ENCODE data around the gene OGFRL1.
"Not testable (repeated sequence)": the region's sequence is repeated elsewhere in the genome, so short reads cannot be mapped to it uniquely, and the experiment has no call there.

Gene OGFRL1

DNA sequence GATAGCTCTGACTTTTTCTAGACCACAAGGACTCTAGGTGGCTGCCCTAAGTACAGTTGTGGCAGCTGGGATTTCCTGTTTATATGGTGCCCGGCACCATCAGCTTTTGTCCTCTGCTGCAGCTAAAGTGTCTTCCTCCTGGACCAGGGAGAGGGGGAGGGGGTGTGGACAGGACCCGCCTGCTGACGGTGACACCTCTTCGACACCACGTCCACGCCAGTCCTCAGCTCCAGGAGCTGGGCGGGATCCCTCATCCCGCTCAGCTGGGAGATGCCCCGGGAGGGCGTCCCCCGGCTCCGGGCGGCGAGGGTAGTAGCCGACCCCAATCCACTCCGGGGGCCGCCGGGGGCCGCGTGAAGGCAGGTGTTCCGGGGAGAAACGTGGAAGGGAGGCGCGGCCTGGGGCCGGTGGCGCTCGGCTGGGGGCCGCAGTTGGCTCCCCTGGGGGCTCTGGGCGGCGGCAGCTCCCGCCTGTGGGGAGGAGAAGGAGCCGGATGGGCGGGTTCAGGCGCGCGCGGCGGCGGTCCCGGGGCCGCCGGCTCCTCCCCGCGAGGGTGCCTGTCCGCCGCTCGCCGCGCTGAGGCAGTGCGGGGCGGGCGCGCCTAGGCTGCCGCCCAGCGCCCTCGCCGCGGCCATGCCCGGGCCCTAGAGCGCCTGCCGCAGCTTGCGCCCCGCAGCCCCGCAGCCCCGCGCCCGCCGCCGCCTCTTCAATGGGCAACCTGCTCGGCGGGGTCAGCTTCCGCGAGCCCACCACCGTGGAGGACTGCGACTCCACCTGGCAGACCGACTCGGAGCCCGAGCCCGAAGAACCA is at the start of gene OGFRL1:
TSS of gene OGFRL1 (plus strand) at position 584 of the 811 bp plus-strand sequence. CDS start at position 710, 126 bp downstream.
- DNase-seq, result peak; percentile 90

DNA sequence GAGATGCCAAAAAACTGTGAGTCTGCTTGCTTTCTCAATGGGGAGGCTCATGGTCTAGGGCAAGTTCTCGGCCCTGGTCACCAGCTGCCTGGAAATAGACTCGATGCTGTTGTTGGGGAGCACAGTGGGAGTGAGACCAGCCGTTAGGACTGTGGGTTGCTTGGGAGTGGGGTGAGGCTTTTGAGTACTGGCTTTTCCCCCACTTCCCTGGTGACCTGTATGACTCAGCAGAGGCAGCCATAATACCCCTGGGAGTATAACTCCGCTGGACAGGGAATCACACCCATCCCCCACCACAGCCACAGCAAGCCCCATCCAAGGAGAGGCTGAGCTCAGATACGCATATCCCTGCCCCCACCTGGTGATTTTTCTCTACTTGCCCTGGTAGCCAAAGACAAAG is 48.9 kb upstream of the OGFRL1 start:
- no peak for DNase-seq

DNA sequence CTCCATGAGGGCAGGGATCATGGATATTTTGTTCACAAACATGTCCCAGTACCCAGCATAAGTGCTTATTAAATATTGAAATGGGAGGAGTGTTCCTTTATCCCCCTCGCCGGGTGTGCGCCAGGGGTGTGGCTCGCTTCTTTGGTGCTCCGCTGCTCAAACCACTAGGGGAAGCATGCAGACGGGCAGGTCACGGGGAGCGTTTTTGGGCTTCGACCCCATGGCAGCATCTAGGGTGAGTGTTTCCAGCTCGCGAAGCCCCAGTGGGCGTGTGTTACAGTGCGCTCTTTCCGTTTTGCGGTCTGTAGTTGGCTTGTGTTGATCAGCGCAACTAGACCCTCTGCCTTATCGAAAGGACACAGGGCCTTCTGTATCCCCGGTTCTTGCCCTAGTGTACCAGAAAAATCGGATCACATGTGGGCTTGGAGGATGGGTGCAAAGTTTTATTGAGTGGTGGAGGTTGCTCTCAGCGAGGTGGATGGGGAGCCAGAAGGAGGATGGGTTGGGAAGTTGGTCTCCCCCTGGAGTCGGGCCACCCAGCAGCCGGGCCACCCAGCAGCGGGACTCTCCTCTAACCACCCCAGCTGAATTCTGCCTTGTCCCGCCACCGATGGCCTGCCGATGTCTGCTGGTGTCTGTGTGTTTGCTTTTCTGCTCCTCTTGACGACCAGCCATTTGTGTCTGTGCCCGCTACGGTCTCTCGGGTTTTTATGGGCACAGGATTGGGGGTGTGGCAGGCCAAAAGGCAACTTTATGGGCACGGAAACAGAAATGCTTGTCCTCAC is 43.2 kb upstream of the OGFRL1 start:
- no peak for DNase-seq

- no peak for DNase-seq
These were observed 42.0 kb upstream of the OGFRL1 start for GRCh38 chr6:71246596-71246995.

DNA sequence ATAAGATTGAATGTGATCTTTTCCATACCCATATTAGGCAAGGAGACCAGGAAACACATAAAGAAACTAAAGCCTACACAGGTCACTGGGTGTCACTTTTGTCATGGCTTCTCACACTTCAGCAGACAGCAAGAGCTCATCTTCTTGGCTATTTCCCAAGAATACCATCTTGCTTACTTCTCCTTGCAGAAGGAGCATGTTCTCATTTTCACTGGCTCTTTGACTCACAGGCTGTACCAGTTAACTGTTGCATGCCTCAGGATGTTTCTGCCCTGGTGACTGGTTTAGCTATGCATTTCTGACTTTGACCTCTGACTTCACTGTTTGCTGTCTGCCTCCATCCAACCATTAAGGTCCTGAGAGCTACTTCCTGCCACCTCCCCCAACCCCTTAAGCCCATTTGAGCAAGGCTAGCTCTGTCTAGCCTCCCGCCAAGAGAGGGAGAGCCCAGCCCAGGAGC is 40.3 kb upstream of the OGFRL1 start:
- DNase-seq, result no peak

DNA sequence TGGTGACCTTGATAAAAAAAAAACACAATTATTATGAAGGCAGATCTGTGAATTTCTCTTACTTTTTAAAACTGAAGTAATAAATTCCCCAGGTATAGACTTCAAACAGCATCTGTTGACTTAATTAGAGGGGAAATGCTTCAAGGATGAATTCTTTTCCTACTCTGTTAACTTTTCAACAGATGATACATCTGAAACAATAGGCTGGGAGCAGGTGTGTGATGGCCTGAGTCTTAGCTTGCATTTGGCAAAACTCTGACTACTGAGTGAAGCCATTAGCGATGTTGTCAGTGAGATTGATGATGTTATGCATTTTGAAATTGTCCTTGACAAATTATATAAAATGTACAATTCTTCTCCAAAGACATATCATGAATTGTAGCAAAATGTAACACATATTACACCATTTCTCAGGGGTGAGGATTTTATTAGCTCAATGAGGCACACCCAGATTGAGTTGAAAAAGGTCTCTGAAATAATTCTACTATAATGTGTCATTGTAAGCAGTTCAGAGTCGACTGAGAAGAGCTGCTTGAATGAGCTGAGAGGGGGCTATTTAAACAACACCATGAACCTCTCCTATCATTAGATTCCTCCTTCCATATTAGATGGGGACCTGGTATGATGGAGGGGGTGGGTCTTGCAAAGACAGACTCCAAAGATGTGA is 39.6 kb upstream of the OGFRL1 start:
- DNase-seq, result no peak

- no peak for DNase-seq
These were observed 38.5 kb upstream of the OGFRL1 start for GRCh38 chr6:71250099-71250602.

GRCh38 chr6:71252410-71252809 is 36.2 kb upstream of the OGFRL1 start:
- DNase-seq, result no peak

GRCh38 chr6:71252960-71253359 is 35.7 kb upstream of the OGFRL1 start:
- no peak for DNase-seq

- DNase-seq, result peak; percentile 72
These were observed 34.3 kb upstream of the OGFRL1 start for GRCh38 chr6:71254323-71254722.

DNA sequence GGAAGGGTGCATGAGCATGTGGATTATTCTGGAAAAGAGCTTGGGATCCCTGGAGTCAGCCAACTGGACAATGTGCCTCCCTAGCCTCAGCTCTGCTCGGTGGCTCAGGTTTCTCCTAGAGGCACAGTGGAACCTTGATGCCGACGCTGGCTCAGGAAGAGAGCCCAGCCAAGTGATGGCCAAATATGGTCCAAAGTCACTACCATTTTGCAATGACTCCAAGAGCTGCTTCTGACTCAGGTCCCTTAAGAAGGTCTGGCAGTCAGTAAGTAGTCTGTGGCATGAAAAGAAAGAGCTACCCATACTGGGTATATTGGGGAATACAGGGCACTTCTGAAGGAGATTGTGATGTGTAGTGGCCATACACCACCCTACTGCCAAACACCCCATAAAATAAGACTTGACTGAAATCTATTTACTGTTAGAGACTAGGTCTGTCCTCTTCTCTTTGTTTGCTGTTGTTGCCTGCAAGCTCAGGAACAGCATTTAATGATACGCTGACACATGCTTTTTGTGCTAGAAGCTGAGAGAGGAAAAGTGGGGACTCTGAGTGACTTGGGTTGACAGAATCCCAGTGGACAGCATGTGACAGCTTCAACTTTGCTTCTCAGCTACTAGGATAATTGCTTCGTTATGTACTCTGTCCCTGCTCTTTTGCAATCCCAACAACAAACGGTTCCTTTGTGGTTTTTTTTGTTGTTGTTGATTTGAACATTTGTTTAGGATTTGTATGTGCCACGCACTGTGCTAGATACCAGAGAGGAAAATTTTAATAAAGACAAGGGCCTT is 30.3 kb upstream of the OGFRL1 start:
- peak; percentile 39 for DNase-seq

DNA sequence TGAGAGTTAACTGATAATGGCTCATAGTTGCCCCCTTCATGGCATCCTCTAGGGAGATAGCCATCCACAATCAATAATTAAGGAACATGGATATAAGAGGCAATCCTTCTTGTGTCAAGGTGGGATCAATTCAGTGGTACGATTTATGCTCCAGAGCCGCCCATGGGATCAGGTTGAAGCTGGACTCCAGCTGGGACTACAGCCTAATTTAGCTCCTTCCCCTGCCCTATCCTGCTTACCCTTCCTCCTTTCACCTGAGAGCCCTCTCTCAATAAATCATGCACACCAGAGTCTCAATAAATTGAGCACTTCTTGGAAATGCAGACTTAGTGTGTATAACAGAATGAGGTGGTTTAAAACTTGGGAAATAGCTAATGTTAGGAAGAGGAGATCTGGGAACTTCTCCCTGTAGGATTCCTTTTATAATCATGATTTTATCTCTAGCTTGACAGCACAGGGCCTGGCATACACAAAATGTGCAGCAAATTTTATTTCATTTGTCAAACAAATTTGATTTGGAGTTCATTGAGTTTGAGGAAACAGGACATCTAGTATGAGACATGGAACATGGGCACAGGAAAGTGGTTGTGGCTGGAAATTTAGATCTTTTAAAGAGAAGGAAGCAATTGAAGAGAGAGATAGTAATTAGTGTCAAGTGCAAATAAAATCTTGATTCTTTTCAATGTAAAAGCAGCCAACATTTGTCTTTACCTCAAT is 28.6 kb upstream of the OGFRL1 start:
- no peak for DNase-seq

- no peak for DNase-seq
These were observed 25.7 kb upstream of the OGFRL1 start for GRCh38 chr6:71262914-71263313.

DNA sequence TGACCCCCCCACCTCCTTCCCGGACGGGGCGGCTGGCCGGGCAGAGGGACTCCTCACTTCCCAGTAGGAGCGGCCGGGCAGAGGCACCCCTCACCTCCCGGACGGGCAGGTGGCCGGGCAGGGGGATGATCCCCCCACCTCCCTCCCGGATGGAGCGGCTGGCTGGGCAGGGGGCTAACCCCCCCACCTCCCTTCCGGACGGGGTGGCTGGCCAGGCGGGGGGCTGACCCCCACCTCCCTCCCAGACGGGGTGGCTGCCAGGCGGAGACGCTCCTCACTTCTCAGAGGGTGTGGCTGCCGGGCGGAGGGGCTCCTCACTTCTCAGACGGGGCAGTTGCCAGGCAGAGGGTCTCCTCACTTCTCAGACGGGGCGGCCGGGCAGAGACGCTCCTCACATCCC is 22.2 kb upstream of the OGFRL1 start:
- DNase-seq, result not testable (repeated sequence)

- DNase-seq, result no peak
These were observed 19.7 kb upstream of the OGFRL1 start for GRCh38 chr6:71268735-71269437.

GRCh38 chr6:71277926-71278600 is 10.5 kb upstream of the OGFRL1 start:
- DNase-seq, result no peak

DNA sequence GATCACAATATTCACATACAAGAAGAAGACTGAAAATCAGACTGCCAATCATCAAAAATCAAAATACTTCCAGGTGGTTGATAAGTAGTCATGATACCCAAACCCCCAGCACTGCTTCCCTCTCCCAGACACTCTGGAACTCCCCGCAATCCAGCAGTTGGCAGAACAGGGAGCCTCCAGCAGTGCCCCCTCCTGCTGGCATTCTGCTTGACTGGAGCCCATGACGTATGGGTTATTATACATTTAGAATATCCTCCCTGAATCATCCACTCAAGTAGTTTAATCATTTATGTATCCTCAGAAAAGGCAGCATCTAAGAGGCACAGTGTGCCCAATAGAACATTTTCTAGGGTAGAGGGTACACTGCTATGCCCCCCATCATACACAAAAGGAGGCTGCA is 9.3 kb upstream of the OGFRL1 start:
- DNase-seq, result no peak

GRCh38 chr6:71279740-71280139 is 8.9 kb upstream of the OGFRL1 start:
- DNase-seq, result no peak

GRCh38 chr6:71280701-71281100 is 7.9 kb upstream of the OGFRL1 start:
- DNase-seq, result no peak

GRCh38 chr6:71284785-71285184 is 3.8 kb upstream of the OGFRL1 start:
- no peak for DNase-seq
